MM.1S (cell line): ENCODE measurements around the gene THADA.

Experiments
- DNase-seq: peaks from one replicate; pipeline ENCODE4 v3.0.0-alpha.2; 2015
- H2AFZ ChIP-seq: fragments of 300-600 bp; sonication (generic); 2 replicates; pipeline ENCODE4 v1.6.0; 2016; ENCODE audit warnings: antibody characterized with exemption, low read length
- H3F3A ChIP-seq: fragments of 300-600 bp; sonication (generic); 2 replicates; pipeline ENCODE4 v1.6.1; 2016; ENCODE audit warnings: mild to moderate bottlenecking, antibody characterized with exemption, low read length, moderate library complexity, mixed read lengths; ENCODE audit not compliant: insufficient read depth
- H3K27ac ChIP-seq: fragments of 300-600 bp; sonication (generic); 2 replicates; pipeline ENCODE4 v1.5.1; 2016; ENCODE audit warnings: mild to moderate bottlenecking, low read length
- H3K27me3 ChIP-seq: fragments of 300-600 bp; sonication (generic); replicated peaks from 2 replicates; pipeline ENCODE4 v1.6.0; 2016; ENCODE audit warnings: low read length; ENCODE audit not compliant: insufficient read depth
- H3K36me3 ChIP-seq: fragments of 300-600 bp; sonication (generic); replicated peaks from 2 replicates; pipeline ENCODE4 v1.6.1; 2016; ENCODE audit warnings: mild to moderate bottlenecking, low read length, mixed read lengths; ENCODE audit not compliant: insufficient read depth
- H3K4me1 ChIP-seq: fragments of 300-600 bp; sonication (generic); 2 replicates; pipeline ENCODE4 v1.6.1; 2016; ENCODE audit warnings: low read length, mixed read lengths
- H3K4me2 ChIP-seq: fragments of 300-600 bp; sonication (generic); 2 replicates; pipeline ENCODE4 v1.6.0; 2016; ENCODE audit warnings: low read depth, low read length
- H3K4me3 ChIP-seq: fragments of 300-600 bp; sonication (generic); 2 replicates; pipeline ENCODE4 v1.5.1; 2016; ENCODE audit warnings: low read length, mixed read lengths
- H3K79me2 ChIP-seq: fragments of 300-600 bp; sonication (generic); 2 replicates; pipeline ENCODE4 v1.6.1; 2016; ENCODE audit warnings: mixed run types, low read length, mixed read lengths
- H3K9ac ChIP-seq: fragments of 300-600 bp; sonication (generic); 2 replicates; pipeline ENCODE4 v1.6.1; 2016; ENCODE audit warnings: low read length, mixed read lengths
- H3K9me2 ChIP-seq: fragments of 300-600 bp; sonication (generic); replicated peaks from 2 replicates; pipeline ENCODE4 v1.6.1; 2016; ENCODE audit warnings: mild to moderate bottlenecking, low read length, mixed read lengths; ENCODE audit not compliant: insufficient read depth
- H3K9me3 ChIP-seq: fragments of 300-600 bp; sonication (generic); replicated peaks from 2 replicates; pipeline ENCODE4 v1.6.1; 2016; ENCODE audit warnings: mild to moderate bottlenecking, low read length, mixed read lengths; ENCODE audit not compliant: insufficient read depth
- H4K20me1 ChIP-seq: fragments of 300-600 bp; sonication (generic); 2 replicates; pipeline ENCODE4 v1.6.1; 2016; ENCODE audit warnings: mild to moderate bottlenecking, low read length, moderate library complexity, mixed read lengths; ENCODE audit not compliant: insufficient read depth
- EZH2 ChIP-seq: fragments of 300-600 bp; sonication (generic); optimal IDR thresholded peaks from 2 replicates; pipeline ENCODE3; 2017; ENCODE audit warnings: low read depth, mild to moderate bottlenecking, antibody characterized with exemption, low read length, mixed read lengths
- EZH2phosphoT487 ChIP-seq: fragments of 300-600 bp; sonication (generic); IDR thresholded peaks from 2 replicates; pipeline ENCODE4 v1.6.1; 2018; ENCODE audit warnings: antibody characterized with exemption, low read length
- TF ChIP-seq, protein P1 (sequence below): fragments of 300-600 bp; sonication (generic); IDR thresholded peaks from 2 replicates; pipeline ENCODE4 v1.5.1; 2016; ENCODE audit warnings: antibody characterized with exemption, low read length, mixed read lengths

THADA gene

DNA sequence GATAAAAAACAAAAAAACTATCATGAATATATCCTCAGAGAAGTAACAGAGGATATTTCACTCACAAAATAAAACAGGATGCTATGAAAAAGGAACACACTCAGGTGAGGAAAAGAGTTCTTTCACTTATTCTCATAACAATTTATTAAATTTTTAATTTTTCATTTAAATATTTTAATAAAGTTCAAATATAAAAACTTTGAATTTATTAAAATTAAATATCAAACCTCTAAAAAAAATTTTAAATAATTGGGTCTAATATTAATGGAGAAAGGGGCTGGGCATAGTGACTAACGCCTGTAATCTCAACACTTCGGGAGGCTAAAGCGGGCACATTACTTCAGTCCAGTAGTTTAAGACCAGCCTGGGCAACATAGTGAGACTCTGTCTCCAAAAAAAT is 10.1 kb downstream of the THADA start:
- no peak overlapping the region for H3K4me2 ChIP-seq
- no peaks in the 10 kb centered on the region for H3F3A ChIP-seq
- H3K27ac ChIP-seq, result no peak overlapping the region
- no peaks in the 10 kb centered on the region for H3K9me3 ChIP-seq
- H4K20me1 ChIP-seq, result no peaks in the 10 kb centered on the region
- no peak overlapping the region for H3K9ac ChIP-seq
- H3K79me2 ChIP-seq, result no peaks in the 10 kb centered on the region
- no peak for TF ChIP-seq EZH2
- TF ChIP-seq, protein P1, sequence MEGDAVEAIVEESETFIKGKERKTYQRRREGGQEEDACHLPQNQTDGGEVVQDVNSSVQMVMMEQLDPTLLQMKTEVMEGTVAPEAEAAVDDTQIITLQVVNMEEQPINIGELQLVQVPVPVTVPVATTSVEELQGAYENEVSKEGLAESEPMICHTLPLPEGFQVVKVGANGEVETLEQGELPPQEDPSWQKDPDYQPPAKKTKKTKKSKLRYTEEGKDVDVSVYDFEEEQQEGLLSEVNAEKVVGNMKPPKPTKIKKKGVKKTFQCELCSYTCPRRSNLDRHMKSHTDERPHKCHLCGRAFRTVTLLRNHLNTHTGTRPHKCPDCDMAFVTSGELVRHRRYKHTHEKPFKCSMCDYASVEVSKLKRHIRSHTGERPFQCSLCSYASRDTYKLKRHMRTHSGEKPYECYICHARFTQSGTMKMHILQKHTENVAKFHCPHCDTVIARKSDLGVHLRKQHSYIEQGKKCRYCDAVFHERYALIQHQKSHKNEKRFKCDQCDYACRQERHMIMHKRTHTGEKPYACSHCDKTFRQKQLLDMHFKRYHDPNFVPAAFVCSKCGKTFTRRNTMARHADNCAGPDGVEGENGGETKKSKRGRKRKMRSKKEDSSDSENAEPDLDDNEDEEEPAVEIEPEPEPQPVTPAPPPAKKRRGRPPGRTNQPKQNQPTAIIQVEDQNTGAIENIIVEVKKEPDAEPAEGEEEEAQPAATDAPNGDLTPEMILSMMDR, result no peak
- TF ChIP-seq EZH2phosphoT487, result no peak
- no peak overlapping the region for H2AFZ ChIP-seq
- H3K9me2 ChIP-seq, result no peaks in the 10 kb centered on the region
- no peak overlapping the region for H3K4me3 ChIP-seq
- DNase-seq, result no peak
- no peaks in the 10 kb centered on the region for H3K27me3 ChIP-seq
- H3K36me3 ChIP-seq, result no peaks in the 10 kb centered on the region; the same call in none of the 2 replicates
- H3K4me1 ChIP-seq, result no peaks in the 10 kb centered on the region

DNA sequence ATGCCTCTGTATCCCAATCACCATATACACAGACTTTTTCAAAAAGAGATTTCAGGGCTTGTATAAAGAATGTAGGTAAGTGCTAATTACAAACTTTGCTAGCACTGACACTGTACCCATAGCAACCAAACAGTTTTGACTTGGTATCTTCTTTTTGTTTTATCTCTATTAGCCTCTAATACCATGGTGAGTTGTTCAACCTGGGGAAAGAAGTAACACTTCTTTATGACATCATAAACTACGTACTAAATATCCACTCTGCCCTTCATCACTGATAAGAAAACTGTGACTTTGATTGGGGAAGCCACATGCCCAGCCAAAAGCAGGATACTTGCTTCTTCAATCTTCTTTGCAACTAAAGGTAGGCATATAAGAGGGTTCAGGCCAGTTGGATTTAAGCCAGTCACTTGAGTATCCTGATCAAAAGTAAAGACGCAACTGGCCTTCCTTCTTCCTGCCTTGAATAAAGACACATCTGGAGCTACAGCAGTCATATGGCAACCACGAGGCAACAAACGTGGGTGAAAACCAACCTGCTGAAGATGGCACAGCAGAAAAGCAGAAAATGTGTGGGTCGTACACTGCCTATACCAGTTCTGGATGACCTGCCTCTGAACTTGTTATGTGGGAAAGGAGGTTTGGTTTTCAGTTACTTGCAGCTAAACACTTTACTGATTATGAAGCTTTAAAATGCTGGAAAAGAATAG is 16.4 kb downstream of the THADA start:
- no peaks in the 10 kb centered on the region for H3K79me2 ChIP-seq
- peaks cover 2% of the 10 kb centered on the region; the same call in 1 of the 2 replicates for H3K36me3 ChIP-seq
- H3K4me1 ChIP-seq, result no peaks in the 10 kb centered on the region
- no peak overlapping the region for H3K4me3 ChIP-seq
- no peaks in the 10 kb centered on the region for H4K20me1 ChIP-seq
- no peak for DNase-seq
- no peak overlapping the region for H3K27ac ChIP-seq
- H3K27me3 ChIP-seq, result no peaks in the 10 kb centered on the region
- no peak overlapping the region for H2AFZ ChIP-seq
- no peak overlapping the region for H3K9ac ChIP-seq
- no peaks in the 10 kb centered on the region for H3K9me3 ChIP-seq
- no peaks in the 10 kb centered on the region for H3F3A ChIP-seq
- no peak overlapping the region for H3K4me2 ChIP-seq
- TF ChIP-seq EZH2 (no peak), EZH2phosphoT487 (no peak)
- TF ChIP-seq, protein P1, result no peak
- H3K9me2 ChIP-seq, result no peaks in the 10 kb centered on the region

DNA sequence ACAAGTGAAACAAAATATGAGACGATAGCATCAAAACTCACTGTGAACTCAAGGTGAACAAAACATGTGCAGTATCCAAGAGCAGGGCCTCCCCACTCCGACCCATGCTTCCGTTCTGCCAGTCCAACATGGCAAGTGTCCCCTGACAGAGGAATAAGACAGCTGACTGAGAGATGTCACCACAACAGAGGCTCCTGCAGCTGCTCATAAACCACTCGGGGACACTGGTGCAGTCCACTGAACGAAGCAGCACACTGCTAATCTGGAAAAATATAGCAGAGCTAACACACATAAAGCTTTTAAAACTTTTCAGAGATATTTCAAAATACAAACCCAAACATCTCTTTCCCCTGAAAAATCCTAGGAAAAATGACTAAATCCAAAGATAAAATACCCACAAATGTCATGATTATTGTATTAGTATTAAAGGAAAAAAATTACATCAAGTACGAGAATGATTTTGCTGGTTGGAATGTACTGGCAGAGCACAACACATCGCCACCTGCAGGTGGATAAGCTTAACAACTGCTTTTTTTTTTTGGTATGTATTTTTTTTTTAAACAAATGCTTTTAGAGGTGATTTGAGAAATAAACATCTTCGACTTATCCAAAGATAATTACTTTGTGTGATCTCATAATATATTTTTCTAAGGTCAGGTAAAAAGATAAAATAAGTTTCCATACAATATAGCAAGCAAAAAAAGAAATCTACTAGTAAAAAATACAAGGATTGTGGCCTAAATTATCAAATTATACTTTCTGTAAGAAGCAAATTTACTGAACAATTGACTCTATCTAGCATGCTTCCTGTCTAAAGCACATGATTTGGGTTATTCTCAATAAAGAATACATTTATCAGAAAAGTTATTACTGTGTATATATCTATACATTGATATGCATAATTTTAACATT is 18.6 kb downstream of the THADA start:
- Histone ChIP-seq H3K9me3 (no peaks in the 10 kb centered on the region), H3K27ac (no peak overlapping the region), H3K4me2 (no peak overlapping the region), H3K36me3 (peaks cover 4% of the 10 kb centered on the region; the same call in 1 of the 2 replicates), H3F3A (no peaks in the 10 kb centered on the region), H2AFZ (no peak overlapping the region), H3K27me3 (no peaks in the 10 kb centered on the region), H3K4me3 (no peak overlapping the region), H3K79me2 (no peaks in the 10 kb centered on the region), H3K4me1 (no peaks in the 10 kb centered on the region), H4K20me1 (no peaks in the 10 kb centered on the region), H3K9ac (no peak overlapping the region), H3K9me2 (no peaks in the 10 kb centered on the region)
- peak; percentile 38 for DNase-seq
- TF ChIP-seq, protein P1, result peak; percentile 70
- TF ChIP-seq EZH2 (no peak), EZH2phosphoT487 (no peak)
